ENCODE measurements around the gene M6PR.
A peak's percentile ranks its signal among the peaks of the same experiment; 100 is the strongest.

The M6PR gene

GRCh38 chr12:8949342-8950220, at the start of gene M6PR:
Gene M6PR (minus strand): TSS chr12:8949645. CDS start chr12:8946404, 3,241 bp downstream.
- DNase-seq (ENCODE audit: low read depth in 3 of 3): peak; percentile 85 to 92 (median 85)

- DNase-seq (ENCODE audit: low read depth in 3 of 3): peak in 2 of 3 experiments; percentile 6 to 37
Observed at GRCh38 chr12:8996682-8997405, 47.4 kb upstream of the M6PR start.

GRCh38 chr12:8995021-8995775, 45.8 kb upstream of the M6PR start:
- no peak for DNase-seq (ENCODE audit: low read depth in 3 of 3)

- no peak for DNase-seq (ENCODE audit: low read depth in 3 of 3)
Observed at GRCh38 chr12:8993827-8994226, 44.4 kb upstream of the M6PR start.

- no peak for DNase-seq (ENCODE audit: low read depth in 3 of 3)
Observed at GRCh38 chr12:8991371-8992345, 42.2 kb upstream of the M6PR start.

- DNase-seq (ENCODE audit: low read depth in 3 of 3): no peak
Observed at GRCh38 chr12:8989413-8989812, 40.0 kb upstream of the M6PR start, which contains the start of gene KLRG1. Gene KLRG1 (plus strand): TSS chr12:8989546. CDS start chr12:8989636, 90 bp downstream.

GRCh38 chr12:8987685-8988084, 38.2 kb upstream of the M6PR start:
- no peak for DNase-seq (ENCODE audit: low read depth in 3 of 3)

GRCh38 chr12:8987163-8987562, 37.7 kb upstream of the M6PR start:
- DNase-seq (ENCODE audit: low read depth in 3 of 3): no peak

- no peak for DNase-seq (ENCODE audit: low read depth in 3 of 3)
Observed at GRCh38 chr12:8985213-8985754, 35.8 kb upstream of the M6PR start.

- DNase-seq (ENCODE audit: low read depth in 3 of 3): no peak
Observed at GRCh38 chr12:8980137-8980536, 30.7 kb upstream of the M6PR start.

GRCh38 chr12:8970432-8970831, 21.0 kb upstream of the M6PR start:
- no peak for DNase-seq (ENCODE audit: low read depth in 3 of 3)

GRCh38 chr12:8969861-8970411, 20.5 kb upstream of the M6PR start:
- no peak for DNase-seq (ENCODE audit: low read depth in 3 of 3)

GRCh38 chr12:8968761-8969160, 19.3 kb upstream of the M6PR start:
- DNase-seq (ENCODE audit: low read depth in 3 of 3): no peak

GRCh38 chr12:8960176-8960575, 10.7 kb upstream of the M6PR start:
- DNase-seq (ENCODE audit: low read depth in 3 of 3): no peak

- no peak for DNase-seq (ENCODE audit: low read depth in 3 of 3)
Observed at GRCh38 chr12:8958066-8958465, 8.6 kb upstream of the M6PR start.

GRCh38 chr12:8957561-8957960, 8.1 kb upstream of the M6PR start:
- DNase-seq (ENCODE audit: low read depth in 3 of 3): no peak

- no peak for DNase-seq (ENCODE audit: low read depth in 3 of 3)
Observed at GRCh38 chr12:8956772-8957171, 7.3 kb upstream of the M6PR start.

GRCh38 chr12:8956073-8956472, 6.6 kb upstream of the M6PR start:
- no peak for DNase-seq (ENCODE audit: low read depth in 3 of 3)

- peak in 2 of 3 experiments; percentile 25 to 41 for DNase-seq (ENCODE audit: low read depth in 3 of 3)
Observed at GRCh38 chr12:8953773-8954402, 4.4 kb upstream of the M6PR start.

- no peak for DNase-seq (ENCODE audit: low read depth in 3 of 3)
Observed at GRCh38 chr12:8951744-8952143, 2.3 kb upstream of the M6PR start.
